K562 (cell line): ENCODE data around the gene MDP1. TPM values are rescaled to one million over a fixed set of nuclear protein-coding genes. Genes with fewer than 3 reads are reported as not detected.

Source experiments
- CCAR2 ChIP-seq: fragments of 200-400 bp; formaldehyde crosslinking; IDR thresholded peaks from 2 replicates; pipeline ENCODE4 v1.6.1; 2017; ENCODE audit warnings: mild to moderate bottlenecking, low read depth, low read length
- ELF2 ChIP-seq: fragments of 250-450 bp; sonication (Bioruptor Pico); IDR thresholded peaks from 2 replicates; pipeline ENCODE4 v1.5.0; 2021; ENCODE audit warnings: mild to moderate bottlenecking
- FOXM1 ChIP-seq, 2 experiments: fragments of 450-650 bp in 1 of 2; sonication (generic) in 1 of 2; formaldehyde crosslinking in 1 of 2; IDR thresholded peaks; 2 replicates each; pipeline versions ENCODE4 v1.6.1 to v1.9.0; 2017 to 2022; ENCODE audit warnings: low read depth in 2 of 2, mild to moderate bottlenecking in 2 of 2, missing genetic modification reagents in 1 of 2, moderate library complexity in 1 of 2
- HDAC1 ChIP-seq, 2 experiments: fragments of 450-650 bp; IDR thresholded peaks; 2 replicates each; pipeline ENCODE4 v1.6.1; 2016 to 2017; ENCODE audit warnings: inconsistent platforms in 1 of 2, mild to moderate bottlenecking in 1 of 2, moderate library complexity in 1 of 2
- HLTF ChIP-seq: fragments of 450-650 bp; IDR thresholded peaks from 2 replicates; pipeline ENCODE4 v1.6.1; 2016
- KHSRP ChIP-seq: fragments of 450-650 bp; IDR thresholded peaks from 2 replicates; pipeline ENCODE4 v1.6.1; 2017
- NBN ChIP-seq: fragments of 450-650 bp; IDR thresholded peaks from 2 replicates; pipeline ENCODE4 v1.6.1; 2016; ENCODE audit warnings: low read depth, mild to moderate bottlenecking
- NKRF ChIP-seq: fragments of 450-650 bp; IDR thresholded peaks from 2 replicates; pipeline ENCODE4 v1.6.1; 2016; ENCODE audit warnings: borderline replicate concordance
- PHF21A ChIP-seq: fragments of 450-650 bp; IDR thresholded peaks from 2 replicates; pipeline ENCODE4 v1.6.1; 2017; ENCODE audit warnings: low read depth, borderline replicate concordance
- SMAD4 ChIP-seq: fragments of 250-450 bp; sonication (Bioruptor Pico); conservative IDR thresholded peaks from 2 replicates; pipeline ENCODE4 v1.8.0; 2021; ENCODE audit warnings: inconsistent platforms, mild to moderate bottlenecking, moderate library complexity
- SMC3 ChIP-seq: conservative IDR thresholded peaks from 2 replicates; pipeline ENCODE4 v1.6.1; 2011; ENCODE audit warnings: low read depth, low read length, improper control_type of control experiment; ENCODE audit not compliant: insufficient read depth
- TBP ChIP-seq: optimal IDR thresholded peaks from 2 replicates; pipeline ENCODE3; 2011; ENCODE audit warnings: low read depth, low read length, improper control_type of control experiment
- TEAD2 ChIP-seq: fragments of 450-650 bp; IDR thresholded peaks from 2 replicates; pipeline ENCODE4 v1.6.1; 2016; ENCODE audit warnings: missing genetic modification characterization, control low read depth, missing compliant biosample characterization
- THRB ChIP-seq: fragments of 450-650 bp; formaldehyde crosslinking; conservative IDR thresholded peaks from 2 replicates; pipeline ENCODE4 v1.4.0; 2022; ENCODE audit warnings: mild to moderate bottlenecking, missing genetic modification characterization
- TRIM24 ChIP-seq, 2 experiments: fragments of 450-650 bp; IDR thresholded peaks; 2 replicates each; pipeline ENCODE4 v1.6.1; 2016
- ZNF280A ChIP-seq: fragments of 450-650 bp; IDR thresholded peaks from 2 replicates; pipeline ENCODE4 v1.6.1; 2018; ENCODE audit warnings: mild to moderate bottlenecking, low read depth; ENCODE audit not compliant: partially characterized antibody
- ZNF592 ChIP-seq: fragments of 450-650 bp; IDR thresholded peaks from 2 replicates; pipeline ENCODE4 v1.6.1; 2017; ENCODE audit warnings: antibody characterized with exemption, mild to moderate bottlenecking
- ZSCAN32 ChIP-seq: fragments of 450-650 bp; formaldehyde crosslinking; IDR thresholded peaks from 2 replicates; pipeline ENCODE4 v1.4.0; 2020; ENCODE audit warnings: mild to moderate bottlenecking, moderate library complexity
- polyA plus RNA-seq, 8 experiments: library from polyadenylated mRNA; depleted of rRNA in 4 of 8; stranded (reverse) in 5 of 8; unstranded in 3 of 8; fragments of >200 nt; fragmentation: Nextera tagmentation in 2 of 8; fragmentation: Illumina TruSeq in 1 of 8; extraction: Ambion mirVana in 2 of 8; extraction: Trizol in 1 of 8; gene quantifications; 2 replicates each; pipeline versions ENCODE4 v1.2.1 to v1.2.3, GENCODE V29; 2011 to 2014; ENCODE audit warnings: inconsistent platforms in 1 of 8, missing spikeins in 1 of 8
- total RNA-seq, 7 experiments: library from RNA; depleted of rRNA in 6 of 7; stranded (reverse); fragments of >200 nt in 6 of 7; fragmentation: Illumina TruSeq in 2 of 7; extraction: Trizol in 2 of 7; gene quantifications; 2 replicates each; pipeline versions ENCODE4 v1.2.1 to v1.2.3, GENCODE V29; 2011 to 2021; ENCODE audit warnings: low replicate concordance in 1 of 7

The MDP1 gene
- total and polyA plus RNA-seq, 9 of the 15 experiments (the other 6 are each of a cell fraction or from before 2014, with no cell fraction given), result 2.7 to 29.6 (median 11.0) TPM

- no peak for TF ChIP-seq CCAR2
- peak; percentile 5 for TF ChIP-seq TBP
- TF ChIP-seq NBN, result 0 out of 2 replicates have a peak, but pooled peaks have one; percentile 21
- 0 out of 2 replicates have a peak, but pooled peaks have one; percentile 26 for TF ChIP-seq SMAD4 (CRISPR knock-in tag)
- peak in 1 of 2 experiments; percentile 21; a peak in 1 of 4 replicates for TF ChIP-seq HDAC1 (IDR thresholded peaks at IDR 0.05)
- no peak for TF ChIP-seq SMC3
- 0 out of 2 replicates have a peak, but pooled peaks have one; percentile 10 for TF ChIP-seq TEAD2 (tag)
- peak in 1 of 2 experiments; percentile 63; a peak in 2 of 4 replicates for TF ChIP-seq TRIM24 (IDR thresholded peaks at IDR 0.05)
- TF ChIP-seq KHSRP, result no peak
- TF ChIP-seq THRB (CRISPR knock-in tag), result no peak
- TF ChIP-seq HLTF, result no peak
- TF ChIP-seq FOXM1 (IDR thresholded peaks at IDR 0.05; ENCODE audit: low read depth), result no peak
- no peak for TF ChIP-seq FOXM1 (CRISPR knock-in tag; IDR thresholded peaks at IDR 0.05; ENCODE audit: low read depth)
- no peak for TF ChIP-seq PHF21A
- no peak for TF ChIP-seq ZNF280A
- no peak for TF ChIP-seq ZSCAN32
- peak; percentile 37; the same call in 1 of the 2 replicates for TF ChIP-seq NKRF
- 0 out of 2 replicates have a peak, but pooled peaks have one; percentile 13 for TF ChIP-seq ZNF592
- TF ChIP-seq ELF2, result 0 out of 2 replicates have a peak, but pooled peaks have one; percentile 30
These were observed 17.0 kb upstream of the MDP1 start, which contains the start of gene GMPR2 (continued) for GRCh38 chr14:24232645-24233537.
